IPS-20b (cell line): ENCODE results near the gene ABTB2.

Experiments used
- H3K27ac ChIP-seq: one replicate; pipeline ENCODE4 v1.5.1; 2013; ENCODE audit warnings: low read length
- H3K27me3 ChIP-seq: 2 replicates; pipeline ENCODE4 v1.6.1; 2013; ENCODE audit warnings: mild to moderate bottlenecking, low read length, inconsistent platforms; ENCODE audit not compliant: insufficient read depth
- H3K36me3 ChIP-seq: 2 replicates; pipeline ENCODE4 v1.6.1; 2013; ENCODE audit warnings: low read depth, mild to moderate bottlenecking, inconsistent platforms, low read length, moderate library complexity; ENCODE audit not compliant: insufficient read depth
- H3K4me1 ChIP-seq: 2 replicates; pipeline ENCODE4 v1.6.1; 2013; ENCODE audit warnings: mild to moderate bottlenecking, control low read depth, inconsistent platforms, low read length, moderate library complexity; ENCODE audit not compliant: insufficient read depth
- H3K4me3 ChIP-seq: 2 replicates; pipeline ENCODE4 v1.5.1; 2013; ENCODE audit warnings: mild to moderate bottlenecking, low read length, inconsistent platforms
- H3K9ac ChIP-seq: 2 replicates; pipeline ENCODE4 v1.6.1; 2013; ENCODE audit warnings: low read depth, mild to moderate bottlenecking, inconsistent platforms, low read length, moderate library complexity
- H3K9me3 ChIP-seq: 2 replicates; pipeline ENCODE4 v1.6.1; 2013; ENCODE audit warnings: mild to moderate bottlenecking, low read depth, low read length, inconsistent platforms; ENCODE audit not compliant: insufficient read depth

Gene ABTB2

GRCh38 chr11:34151916-34152845 is 205.6 kb downstream of the ABTB2 start:
- Histone ChIP-seq H3K9me3 (no peaks in the 10 kb centered on the region), H3K9ac (no peak overlapping the region), H3K4me3 (no peak overlapping the region), H3K27me3 (no peaks in the 10 kb centered on the region), H3K36me3 (peaks cover 65% of the 10 kb centered on the region), H3K27ac (no peak overlapping the region), H3K4me1 (no peaks in the 10 kb centered on the region)

DNA sequence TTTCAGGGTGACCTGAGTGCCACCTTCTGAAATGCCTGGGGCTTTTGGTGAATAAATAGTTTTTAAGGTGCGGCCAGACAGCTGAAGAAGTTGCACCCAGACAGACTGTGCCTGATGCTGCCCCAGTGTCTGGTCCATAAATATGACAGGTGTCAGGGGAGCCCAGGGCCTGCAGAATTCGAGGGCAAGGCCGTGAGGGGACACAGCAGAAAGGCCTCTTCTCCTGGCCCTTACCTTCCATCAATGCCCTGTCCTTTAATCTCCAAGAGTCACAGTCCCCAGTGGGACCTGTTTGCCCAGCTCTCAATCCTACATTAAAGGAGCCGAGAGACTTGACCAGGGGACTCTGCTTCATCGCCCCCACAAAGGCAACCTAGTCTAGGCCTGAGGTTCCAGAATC is 206.6 kb downstream of the ABTB2 start:
- no peaks in the 10 kb centered on the region for H3K27me3 ChIP-seq
- no peak overlapping the region for H3K9ac ChIP-seq
- H3K9me3 ChIP-seq: no peaks in the 10 kb centered on the region
- peaks cover 75% of the 10 kb centered on the region for H3K36me3 ChIP-seq
- no peak overlapping the region for H3K27ac ChIP-seq
- no peak overlapping the region for H3K4me3 ChIP-seq
- H3K4me1 ChIP-seq: no peaks in the 10 kb centered on the region

GRCh38 chr11:34150494-34151151 is 207.2 kb downstream of the ABTB2 start:
- H3K27ac ChIP-seq: no peak overlapping the region
- H3K9me3 ChIP-seq: no peaks in the 10 kb centered on the region
- peaks cover 80% of the 10 kb centered on the region for H3K36me3 ChIP-seq
- no peaks in the 10 kb centered on the region for H3K27me3 ChIP-seq
- H3K4me3 ChIP-seq: no peak overlapping the region
- H3K9ac ChIP-seq: no peak overlapping the region
- H3K4me1 ChIP-seq: no peaks in the 10 kb centered on the region

- H3K4me1 ChIP-seq: no peaks in the 10 kb centered on the region
- peaks cover 89% of the 10 kb centered on the region for H3K36me3 ChIP-seq
- H3K27ac ChIP-seq: no peak overlapping the region
- H3K4me3 ChIP-seq: no peak overlapping the region
- no peak overlapping the region for H3K9ac ChIP-seq
- no peaks in the 10 kb centered on the region for H3K27me3 ChIP-seq
- no peaks in the 10 kb centered on the region for H3K9me3 ChIP-seq
These were observed 208.0 kb downstream of the ABTB2 start for GRCh38 chr11:34149786-34150185.

GRCh38 chr11:34149274-34149673 is 208.5 kb downstream of the ABTB2 start:
- no peak overlapping the region for H3K27ac ChIP-seq
- no peaks in the 10 kb centered on the region for H3K27me3 ChIP-seq
- H3K4me3 ChIP-seq: no peak overlapping the region
- H3K4me1 ChIP-seq: no peaks in the 10 kb centered on the region
- H3K9me3 ChIP-seq: no peaks in the 10 kb centered on the region
- peak overlapping the region; percentile 25; the same call in 1 of the 2 replicates for H3K9ac ChIP-seq
- peaks cover 94% of the 10 kb centered on the region for H3K36me3 ChIP-seq

DNA sequence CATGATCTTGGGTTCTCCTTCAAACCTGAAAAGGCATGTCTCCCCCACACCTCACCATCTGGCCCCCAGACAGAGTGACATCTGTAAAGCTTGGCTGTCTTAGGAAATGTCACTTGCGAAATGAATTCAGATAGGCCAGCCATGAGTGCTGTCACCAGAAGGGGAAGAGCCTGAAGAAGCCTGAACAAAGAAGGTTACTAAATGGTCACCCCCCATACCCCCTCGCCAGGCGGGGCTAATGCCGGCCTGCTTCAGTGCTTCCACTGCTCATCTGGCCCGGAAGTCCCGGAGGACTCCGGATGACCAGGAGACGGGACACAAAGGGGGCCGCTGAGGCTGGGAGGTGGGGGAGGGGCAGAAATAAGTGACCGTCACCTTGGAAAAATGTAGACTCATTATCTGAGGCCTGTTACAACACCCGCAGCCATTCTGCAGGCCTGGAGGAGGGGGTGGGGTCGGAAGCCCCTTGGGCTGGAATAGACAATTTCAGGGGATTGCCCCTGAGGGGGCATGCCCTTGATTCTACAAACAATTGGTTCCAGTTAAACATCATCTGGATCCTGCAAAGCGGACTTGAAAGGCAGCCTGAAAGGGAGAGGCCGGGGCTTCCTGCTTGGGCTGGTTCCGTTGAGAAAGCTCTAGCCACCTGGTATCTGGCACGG is 209.2 kb downstream of the ABTB2 start:
- Histone ChIP-seq H3K9ac (peak overlapping the region; percentile 25; the same call in 1 of the 2 replicates), H3K4me1 (no peaks in the 10 kb centered on the region), H3K4me3 (no peak overlapping the region), H3K27me3 (no peaks in the 10 kb centered on the region), H3K9me3 (no peaks in the 10 kb centered on the region), H3K27ac (no peak overlapping the region), H3K36me3 (peaks cover 94% of the 10 kb centered on the region)

DNA sequence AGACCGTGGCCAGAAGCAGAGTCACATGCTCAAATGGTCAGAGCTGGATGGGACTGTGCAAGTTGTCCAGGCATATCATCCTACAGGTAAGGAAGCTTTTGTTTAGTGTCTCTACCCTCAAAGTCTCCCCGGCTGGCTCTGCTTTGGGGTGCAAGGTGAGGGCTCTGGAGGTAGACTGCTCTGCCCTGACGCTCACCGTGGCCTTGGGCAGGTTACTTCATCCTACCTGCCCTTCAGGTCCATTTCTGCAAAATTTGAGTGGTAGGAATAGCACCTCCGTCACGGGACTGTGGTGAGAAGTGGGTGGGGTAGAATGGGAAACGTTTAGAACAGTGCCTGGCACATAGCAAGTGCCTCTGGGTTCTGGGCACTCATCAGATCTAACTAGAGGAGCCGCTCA is 210.2 kb downstream of the ABTB2 start:
- no peak overlapping the region for H3K27ac ChIP-seq
- no peaks in the 10 kb centered on the region for H3K9me3 ChIP-seq
- H3K36me3 ChIP-seq: peaks cover 97% of the 10 kb centered on the region

GRCh38 chr11:34146866-34147265 is 210.9 kb downstream of the ABTB2 start:
- Histone ChIP-seq H3K4me3 (no peak overlapping the region), H3K9ac (no peak overlapping the region), H3K27me3 (no peaks in the 10 kb centered on the region), H3K36me3 (peaks cover 97% of the 10 kb centered on the region), H3K27ac (no peak overlapping the region), H3K9me3 (no peaks in the 10 kb centered on the region), H3K4me1 (no peaks in the 10 kb centered on the region)

More for the DNA sequence above, 210.2 kb downstream of the ABTB2 start:
- no peaks in the 10 kb centered on the region for H3K4me1 ChIP-seq
- no peak overlapping the region for H3K9ac ChIP-seq
- no peaks in the 10 kb centered on the region for H3K27me3 ChIP-seq
- H3K4me3 ChIP-seq: no peak overlapping the region

DNA sequence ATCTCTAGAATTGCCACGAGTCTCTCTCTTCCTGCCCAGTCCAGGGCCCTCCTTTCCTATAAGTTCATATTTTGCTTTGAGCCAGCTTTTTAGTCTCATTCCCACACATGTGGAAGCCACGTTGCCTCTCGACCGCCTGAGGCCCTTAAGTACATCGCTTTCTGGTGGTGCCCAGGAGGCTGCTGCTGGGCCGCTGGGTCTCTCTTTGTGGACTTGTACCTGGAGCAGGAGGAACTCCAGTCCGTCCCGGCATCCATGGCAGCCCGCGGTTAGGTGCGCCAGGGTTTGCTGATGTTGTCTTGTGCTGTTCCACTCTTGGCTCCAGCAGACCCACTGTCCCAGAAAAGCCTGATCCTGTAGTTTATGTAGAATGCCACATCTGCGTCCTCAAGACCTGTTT is 211.4 kb downstream of the ABTB2 start:
- no peaks in the 10 kb centered on the region for H3K27me3 ChIP-seq
- H3K36me3 ChIP-seq: peaks cover 99% of the 10 kb centered on the region
- H3K4me3 ChIP-seq: no peak overlapping the region
- no peaks in the 10 kb centered on the region for H3K9me3 ChIP-seq
- no peak overlapping the region for H3K9ac ChIP-seq
- no peak overlapping the region for H3K27ac ChIP-seq
- H3K4me1 ChIP-seq: no peaks in the 10 kb centered on the region

DNA sequence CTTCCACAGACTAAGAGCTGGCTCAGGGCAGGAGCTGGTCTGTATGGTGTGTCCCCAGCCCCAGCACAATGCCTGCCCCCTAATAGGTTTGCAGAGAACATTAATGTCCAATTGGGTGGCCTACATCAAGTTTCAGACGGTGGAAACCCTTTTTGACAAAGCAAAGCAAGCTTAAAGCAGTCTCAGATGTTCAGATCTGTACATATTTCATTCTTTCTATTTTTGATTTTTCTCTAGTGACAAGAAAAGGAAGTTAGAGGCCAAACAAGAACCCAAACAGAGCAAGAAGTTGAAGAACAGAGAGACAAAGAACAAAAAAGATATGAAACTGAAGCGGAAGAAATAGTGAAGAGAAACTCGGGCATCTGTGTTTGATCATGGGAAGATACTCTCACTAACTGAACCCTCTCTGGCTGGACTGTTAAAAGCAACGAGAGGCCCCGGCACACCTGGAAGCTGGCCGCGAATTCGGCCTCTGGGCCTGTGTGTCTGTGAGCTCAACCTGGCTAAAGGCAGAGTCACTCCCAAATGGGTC is 211.9 kb downstream of the ABTB2 start:
- no peaks in the 10 kb centered on the region for H3K4me1 ChIP-seq
- H3K27me3 ChIP-seq: no peaks in the 10 kb centered on the region
- H3K9ac ChIP-seq: no peak overlapping the region
- peaks cover 99% of the 10 kb centered on the region for H3K36me3 ChIP-seq
- no peaks in the 10 kb centered on the region for H3K9me3 ChIP-seq
- H3K27ac ChIP-seq: no peak overlapping the region
- H3K4me3 ChIP-seq: no peak overlapping the region

GRCh38 chr11:34145073-34145472 is 212.7 kb downstream of the ABTB2 start:
- H3K36me3 ChIP-seq: peaks cover 99% of the 10 kb centered on the region
- no peaks in the 10 kb centered on the region for H3K9me3 ChIP-seq
- no peaks in the 10 kb centered on the region for H3K27me3 ChIP-seq
- no peak overlapping the region for H3K9ac ChIP-seq
- H3K4me1 ChIP-seq: no peaks in the 10 kb centered on the region
- H3K27ac ChIP-seq: no peak overlapping the region
- no peak overlapping the region for H3K4me3 ChIP-seq
